ENCODE data around the gene AOPEP.

GRCh38 chr9:95071450-95071849 is 345.0 kb downstream of the AOPEP start:
- no peak for TF ChIP-seq CTCF (IDR thresholded peaks at IDR 0.05; ENCODE audit: low read length)
- no peak for TF ChIP-seq EZH2 (optimal IDR thresholded peaks at IDR 0.05; ENCODE audit: low read depth, low read length)
- no peak for TF ChIP-seq EZH2phosphoT487 (IDR thresholded peaks at IDR 0.05; ENCODE audit: low read length)

Data from MM.1S (cell line).